Measurements from ENCODE around the gene VPREB3.
A peak's percentile ranks its signal among the peaks of the same experiment; 100 is the strongest.

The VPREB3 gene

GRCh38 chr22:23756891-23757290 lies 2.7 kb upstream of the VPREB3 start:
- TF ChIP-seq TAF1 (IDR thresholded peaks at IDR 0.05; ENCODE audit: low read depth) (no peak), YY1 (IDR thresholded peaks at IDR 0.05; ENCODE audit: low read depth) (no peak)

- TF ChIP-seq ZBTB7A (IDR thresholded peaks at IDR 0.05; ENCODE audit: low read depth) (no peak), YY1 (IDR thresholded peaks at IDR 0.05; ENCODE audit: low read depth) (no peak), MAX (IDR thresholded peaks at IDR 0.05) (no peak), FOXM1 (IDR thresholded peaks at IDR 0.05; ENCODE audit: borderline replicate concordance, low read depth) (no peak), EGR1 (IDR thresholded peaks at IDR 0.05) (no peak), EP300 (IDR thresholded peaks at IDR 0.05; ENCODE audit: borderline replicate concordance) (no peak), REST (IDR thresholded peaks at IDR 0.05; ENCODE audit: low read depth) (no peak), TEAD4 (IDR thresholded peaks at IDR 0.05) (no peak), TCF12 (IDR thresholded peaks at IDR 0.05; ENCODE audit: low read depth) (no peak), CEBPB (IDR thresholded peaks at IDR 0.05) (no peak), TAF1 (IDR thresholded peaks at IDR 0.05; ENCODE audit: low read depth) (no peak), NFIC (IDR thresholded peaks at IDR 0.05) (no peak), CREB1 (IDR thresholded peaks at IDR 0.05; ENCODE audit: low read depth) (no peak), RAD21 (IDR thresholded peaks at IDR 0.05; ENCODE audit: low read depth) (no peak), USF1 (IDR thresholded peaks at IDR 0.05) (no peak)
Observed at GRCh38 chr22:23755711-23756110, 1.5 kb upstream of the VPREB3 start.

GRCh38 chr22:23754980-23755636 lies 883 bp upstream of the VPREB3 start:
- TF ChIP-seq NFIC (IDR thresholded peaks at IDR 0.05) (peak; percentile 57), CREB1 (IDR thresholded peaks at IDR 0.05; ENCODE audit: low read depth) (no peak)

GRCh38 chr22:23753385-23753784 lies 840 bp downstream of the VPREB3 start:
- TF ChIP-seq TEAD4 (IDR thresholded peaks at IDR 0.05) (no peak), NFIC (IDR thresholded peaks at IDR 0.05) (no peak), REST (IDR thresholded peaks at IDR 0.05; ENCODE audit: low read depth) (no peak), TCF12 (IDR thresholded peaks at IDR 0.05; ENCODE audit: low read depth) (no peak), ZBTB7A (IDR thresholded peaks at IDR 0.05; ENCODE audit: low read depth) (no peak), CEBPB (IDR thresholded peaks at IDR 0.05) (no peak)

GRCh38 chr22:23752750-23753149 lies 1.5 kb downstream of the VPREB3 start:
- TF ChIP-seq REST (IDR thresholded peaks at IDR 0.05; ENCODE audit: low read depth) (no peak), FOXM1 (IDR thresholded peaks at IDR 0.05; ENCODE audit: borderline replicate concordance, low read depth) (no peak), MAX (IDR thresholded peaks at IDR 0.05) (no peak), TEAD4 (IDR thresholded peaks at IDR 0.05) (no peak)

GRCh38 chr22:23752090-23752691 lies 2.0 kb downstream of the VPREB3 start:
- TF ChIP-seq TAF1 (IDR thresholded peaks at IDR 0.05; ENCODE audit: low read depth) (no peak), EP300 (IDR thresholded peaks at IDR 0.05; ENCODE audit: borderline replicate concordance) (no peak), CEBPB (IDR thresholded peaks at IDR 0.05) (no peak), NFIC (IDR thresholded peaks at IDR 0.05) (no peak), TEAD4 (IDR thresholded peaks at IDR 0.05) (no peak), FOXM1 (IDR thresholded peaks at IDR 0.05; ENCODE audit: borderline replicate concordance, low read depth) (no peak), EGR1 (IDR thresholded peaks at IDR 0.05) (no peak), USF1 (IDR thresholded peaks at IDR 0.05) (no peak), REST (IDR thresholded peaks at IDR 0.05; ENCODE audit: low read depth) (no peak), RAD21 (IDR thresholded peaks at IDR 0.05; ENCODE audit: low read depth) (no peak), MAX (IDR thresholded peaks at IDR 0.05) (no peak), CREB1 (IDR thresholded peaks at IDR 0.05; ENCODE audit: low read depth) (no peak), YY1 (IDR thresholded peaks at IDR 0.05; ENCODE audit: low read depth) (no peak), ZBTB7A (IDR thresholded peaks at IDR 0.05; ENCODE audit: low read depth) (no peak), TCF12 (IDR thresholded peaks at IDR 0.05; ENCODE audit: low read depth) (no peak)
